22Rv1 (cell line): Measurements from ENCODE around the gene TNNC2.

Experiments used
- ZFX ChIP-seq: fragments of 450-650 bp; IDR thresholded peaks from 2 replicates; pipeline ENCODE4 v1.6.1; 2017; ENCODE audit warnings: antibody characterized with exemption, borderline replicate concordance
- TF ChIP-seq, protein P1 (sequence below): fragments of 450-650 bp; IDR thresholded peaks from 2 replicates; pipeline ENCODE4 v1.5.1; 2017; ENCODE audit warnings: mild to moderate bottlenecking

GRCh38 chr20:45832619-45833018 lies 5.5 kb upstream of the TNNC2 start:
- TF ChIP-seq, protein P1, sequence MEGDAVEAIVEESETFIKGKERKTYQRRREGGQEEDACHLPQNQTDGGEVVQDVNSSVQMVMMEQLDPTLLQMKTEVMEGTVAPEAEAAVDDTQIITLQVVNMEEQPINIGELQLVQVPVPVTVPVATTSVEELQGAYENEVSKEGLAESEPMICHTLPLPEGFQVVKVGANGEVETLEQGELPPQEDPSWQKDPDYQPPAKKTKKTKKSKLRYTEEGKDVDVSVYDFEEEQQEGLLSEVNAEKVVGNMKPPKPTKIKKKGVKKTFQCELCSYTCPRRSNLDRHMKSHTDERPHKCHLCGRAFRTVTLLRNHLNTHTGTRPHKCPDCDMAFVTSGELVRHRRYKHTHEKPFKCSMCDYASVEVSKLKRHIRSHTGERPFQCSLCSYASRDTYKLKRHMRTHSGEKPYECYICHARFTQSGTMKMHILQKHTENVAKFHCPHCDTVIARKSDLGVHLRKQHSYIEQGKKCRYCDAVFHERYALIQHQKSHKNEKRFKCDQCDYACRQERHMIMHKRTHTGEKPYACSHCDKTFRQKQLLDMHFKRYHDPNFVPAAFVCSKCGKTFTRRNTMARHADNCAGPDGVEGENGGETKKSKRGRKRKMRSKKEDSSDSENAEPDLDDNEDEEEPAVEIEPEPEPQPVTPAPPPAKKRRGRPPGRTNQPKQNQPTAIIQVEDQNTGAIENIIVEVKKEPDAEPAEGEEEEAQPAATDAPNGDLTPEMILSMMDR = no peak
- TF ChIP-seq ZFX = no peak
